ENCODE measurements around the gene NME4.
A peak's percentile ranks its signal among the peaks of the same experiment; 100 is the strongest.

Gene NME4

GRCh38 chr16:392450-393030 lies 4.5 kb upstream of the NME4 start:
- Mint-ChIP-seq H3K36me3 (ENCODE audit: low read depth) (no peaks in the 10 kb centered on the region), H3K4me3 (peak overlapping the region; percentile 29), H3K27me3 (peaks cover 10% of the 10 kb centered on the region), H3K27ac (peak overlapping the region; percentile 91), H3K4me1 (ENCODE audit: low read depth) (peaks cover 26% of the 10 kb centered on the region), H3K9me3 (no peaks in the 10 kb centered on the region)
- no peak for DNase-seq

- H3K27me3 Mint-ChIP-seq: peaks cover 10% of the 10 kb centered on the region
- peaks cover 37% of the 10 kb centered on the region for H3K4me1 Mint-ChIP-seq (ENCODE audit: low read depth)
- H3K27ac Mint-ChIP-seq: no peak overlapping the region
- H3K9me3 Mint-ChIP-seq: no peaks in the 10 kb centered on the region
- no peak for DNase-seq
- peak overlapping the region; percentile 78 for H3K4me3 Mint-ChIP-seq
- peaks cover 13% of the 10 kb centered on the region for H3K36me3 Mint-ChIP-seq (ENCODE audit: low read depth)
Observed at GRCh38 chr16:396199-396598, 800 bp upstream of the NME4 start.

GRCh38 chr16:396605-397004 lies 394 bp upstream of the NME4 start:
- peaks cover 10% of the 10 kb centered on the region for H3K27me3 Mint-ChIP-seq
- H3K36me3 Mint-ChIP-seq (ENCODE audit: low read depth): peaks cover 13% of the 10 kb centered on the region
- DNase-seq: no peak
- H3K4me3 Mint-ChIP-seq: peak overlapping the region; percentile 78
- peaks cover 37% of the 10 kb centered on the region for H3K4me1 Mint-ChIP-seq (ENCODE audit: low read depth)
- H3K27ac Mint-ChIP-seq: peak overlapping the region; percentile 81
- H3K9me3 Mint-ChIP-seq: no peaks in the 10 kb centered on the region

GRCh38 chr16:397736-398332 lies 835 bp downstream of the NME4 start:
- Mint-ChIP-seq H3K27me3 (peaks cover 10% of the 10 kb centered on the region), H3K9me3 (no peaks in the 10 kb centered on the region), H3K4me3 (peak overlapping the region; percentile 62), H3K4me1 (ENCODE audit: low read depth) (peaks cover 24% of the 10 kb centered on the region), H3K27ac (peak overlapping the region; percentile 72), H3K36me3 (ENCODE audit: low read depth) (peaks cover 13% of the 10 kb centered on the region)
- DNase-seq: no peak

GRCh38 chr16:398561-399339 lies 1.8 kb downstream of the NME4 start:
- Mint-ChIP-seq H3K9me3 (no peaks in the 10 kb centered on the region), H3K4me3 (peak overlapping the region; percentile 62), H3K27me3 (peaks cover 10% of the 10 kb centered on the region), H3K27ac (peak overlapping the region; percentile 72), H3K36me3 (ENCODE audit: low read depth) (peaks cover 13% of the 10 kb centered on the region), H3K4me1 (ENCODE audit: low read depth) (peaks cover 25% of the 10 kb centered on the region)
- no peak for DNase-seq

GRCh38 chr16:399340-400019 lies 2.5 kb downstream of the NME4 start:
- H3K27ac Mint-ChIP-seq: no peak overlapping the region
- H3K4me1 Mint-ChIP-seq (ENCODE audit: low read depth): peaks cover 25% of the 10 kb centered on the region
- H3K36me3 Mint-ChIP-seq (ENCODE audit: low read depth): peaks cover 13% of the 10 kb centered on the region
- peaks cover 10% of the 10 kb centered on the region for H3K27me3 Mint-ChIP-seq
- DNase-seq: no peak
- no peaks in the 10 kb centered on the region for H3K9me3 Mint-ChIP-seq
- H3K4me3 Mint-ChIP-seq: peak overlapping the region; percentile 8

GRCh38 chr16:400061-400591 lies 3.1 kb downstream of the NME4 start:
- no peak for DNase-seq

GRCh38 chr16:401468-402348 lies 4.7 kb downstream of the NME4 start, which contains the start of gene DECR2:
DECR2 (plus strand) TSS chr16:401885; CDS start chr16:401964, 79 bp downstream.
- Mint-ChIP-seq H3K36me3 (ENCODE audit: low read depth) (peaks cover 13% of the 10 kb centered on the region), H3K4me3 (peak within 1 kb of the TSS; percentile 87), H3K4me1 (ENCODE audit: low read depth) (peaks cover 18% of the 10 kb centered on the region), H3K27ac (peak within 1 kb of the TSS; percentile 93), H3K9me3 (no peaks in the 10 kb centered on the region), H3K27me3 (peaks cover 1% of the 10 kb centered on the region)
- peak; percentile 99 for DNase-seq

More at GRCh38 chr16:400061-400591, 3.1 kb downstream of the NME4 start:
- peak overlapping the region; percentile 93 for H3K27ac Mint-ChIP-seq
- H3K36me3 Mint-ChIP-seq (ENCODE audit: low read depth): peaks cover 13% of the 10 kb centered on the region
- no peaks in the 10 kb centered on the region for H3K9me3 Mint-ChIP-seq
- H3K27me3 Mint-ChIP-seq: peaks cover 10% of the 10 kb centered on the region
- peaks cover 25% of the 10 kb centered on the region for H3K4me1 Mint-ChIP-seq (ENCODE audit: low read depth)
- H3K4me3 Mint-ChIP-seq: peak overlapping the region; percentile 87

- H3K27ac Mint-ChIP-seq: no peak overlapping the region
- H3K9me3 Mint-ChIP-seq: no peaks in the 10 kb centered on the region
- H3K36me3 Mint-ChIP-seq (ENCODE audit: low read depth): peaks cover 12% of the 10 kb centered on the region
- no peak for DNase-seq
- peaks cover 10% of the 10 kb centered on the region for H3K4me1 Mint-ChIP-seq (ENCODE audit: low read depth)
- no peaks in the 10 kb centered on the region for H3K27me3 Mint-ChIP-seq
- no peak overlapping the region for H3K4me3 Mint-ChIP-seq
Observed at GRCh38 chr16:404971-405486, 8.0 kb downstream of the NME4 start.

- no peaks in the 10 kb centered on the region for H3K27me3 Mint-ChIP-seq
- H3K9me3 Mint-ChIP-seq: no peaks in the 10 kb centered on the region
- no peak overlapping the region for H3K4me3 Mint-ChIP-seq
- DNase-seq: no peak
- peaks cover 5% of the 10 kb centered on the region for H3K36me3 Mint-ChIP-seq (ENCODE audit: low read depth)
- H3K27ac Mint-ChIP-seq: no peak overlapping the region
- H3K4me1 Mint-ChIP-seq (ENCODE audit: low read depth): peaks cover 3% of the 10 kb centered on the region
Observed at GRCh38 chr16:405548-406506, 8.8 kb downstream of the NME4 start.

- H3K4me3 Mint-ChIP-seq: no peak overlapping the region
- no peaks in the 10 kb centered on the region for H3K9me3 Mint-ChIP-seq
- DNase-seq: no peak
- peaks cover 3% of the 10 kb centered on the region for H3K4me1 Mint-ChIP-seq (ENCODE audit: low read depth)
- H3K27ac Mint-ChIP-seq: no peak overlapping the region
- no peaks in the 10 kb centered on the region for H3K27me3 Mint-ChIP-seq
- H3K36me3 Mint-ChIP-seq (ENCODE audit: low read depth): peaks cover 13% of the 10 kb centered on the region
Observed at GRCh38 chr16:407253-407652, 10.3 kb downstream of the NME4 start.

GRCh38 chr16:410516-411178 lies 13.6 kb downstream of the NME4 start:
- Mint-ChIP-seq H3K27ac (no peak overlapping the region), H3K4me3 (no peak overlapping the region), H3K27me3 (no peaks in the 10 kb centered on the region), H3K36me3 (ENCODE audit: low read depth) (peaks cover 13% of the 10 kb centered on the region), H3K4me1 (ENCODE audit: low read depth) (no peaks in the 10 kb centered on the region), H3K9me3 (no peaks in the 10 kb centered on the region)
- no peak for DNase-seq

All from activated T-cell treated with anti-CD3 and anti-CD28 coated beads, Interleukin-2, amount 50 U/mL, for 24 hours (primary cell).